Measurements from ENCODE around the gene NDUFB10. TPM values are rescaled to one million over a fixed set of nuclear protein-coding genes. Genes with fewer than 3 reads are reported as not detected.

Gene NDUFB10
- total RNA-seq, 1 experiment from 2014 or later, result 190 TPM

DNA sequence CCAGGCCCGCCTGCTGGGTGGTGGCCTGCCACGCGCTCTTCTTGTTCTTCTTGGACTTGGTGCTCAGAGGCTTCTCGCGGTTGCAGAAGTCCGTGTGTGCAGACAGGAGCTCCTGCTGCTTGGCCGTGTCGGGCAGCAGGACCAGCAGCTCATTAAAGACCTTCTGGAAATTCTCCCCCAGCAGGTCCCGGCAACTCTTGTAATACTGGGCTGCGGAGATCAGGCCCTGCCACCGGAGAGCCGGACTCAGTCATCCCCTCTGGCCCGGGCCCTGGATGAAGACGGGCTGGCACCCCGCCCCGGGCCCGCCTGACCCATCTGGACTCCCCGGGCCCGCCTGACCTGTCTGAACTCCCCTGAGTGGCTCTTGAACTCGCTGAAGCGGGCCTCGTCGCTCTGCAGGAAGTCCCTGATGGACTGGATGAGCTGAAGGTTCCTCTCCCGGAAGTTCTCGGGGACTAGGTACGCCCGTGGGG lies 39.1 kb downstream of the NDUFB10 start:
- no peak overlapping the region for H3K4me2 ChIP-seq
- H3F3A ChIP-seq (ENCODE audit: insufficient read depth, low read depth), result peaks cover 31% of the 10 kb centered on the region
- H3K9me2 ChIP-seq (ENCODE audit: insufficient read depth), result no peaks in the 10 kb centered on the region
- no peak overlapping the region for H3K4me3 ChIP-seq
- H3K27ac ChIP-seq, result no peak overlapping the region
- no peak for DNase-seq
- H4K20me1 ChIP-seq (ENCODE audit: insufficient read depth), result peaks cover 6% of the 10 kb centered on the region; the same call in 1 of the 2 replicates
- H3K4me1 ChIP-seq (replicated peaks; ENCODE audit: insufficient read depth), result peaks cover 16% of the 10 kb centered on the region
- BruUV-seq (replicated peaks), result no TSS peak
- ChIA-PET CTCF (no interaction called here), POLR2A (ENCODE audit: unreplicated experiment) (no interaction called here)
- no peaks in the 10 kb centered on the region for H3K27me3 ChIP-seq (ENCODE audit: insufficient read depth, low read depth)
- H3K36me3 ChIP-seq (ENCODE audit: low read depth), result 0 out of 2 replicates have a peak, but pooled peaks cover 3% of the 10 kb centered on the region
- TF ChIP-seq EZH2 (IDR thresholded peaks at IDR 0.05; ENCODE audit: low read depth), result no peak
- TF ChIP-seq, protein P1, sequence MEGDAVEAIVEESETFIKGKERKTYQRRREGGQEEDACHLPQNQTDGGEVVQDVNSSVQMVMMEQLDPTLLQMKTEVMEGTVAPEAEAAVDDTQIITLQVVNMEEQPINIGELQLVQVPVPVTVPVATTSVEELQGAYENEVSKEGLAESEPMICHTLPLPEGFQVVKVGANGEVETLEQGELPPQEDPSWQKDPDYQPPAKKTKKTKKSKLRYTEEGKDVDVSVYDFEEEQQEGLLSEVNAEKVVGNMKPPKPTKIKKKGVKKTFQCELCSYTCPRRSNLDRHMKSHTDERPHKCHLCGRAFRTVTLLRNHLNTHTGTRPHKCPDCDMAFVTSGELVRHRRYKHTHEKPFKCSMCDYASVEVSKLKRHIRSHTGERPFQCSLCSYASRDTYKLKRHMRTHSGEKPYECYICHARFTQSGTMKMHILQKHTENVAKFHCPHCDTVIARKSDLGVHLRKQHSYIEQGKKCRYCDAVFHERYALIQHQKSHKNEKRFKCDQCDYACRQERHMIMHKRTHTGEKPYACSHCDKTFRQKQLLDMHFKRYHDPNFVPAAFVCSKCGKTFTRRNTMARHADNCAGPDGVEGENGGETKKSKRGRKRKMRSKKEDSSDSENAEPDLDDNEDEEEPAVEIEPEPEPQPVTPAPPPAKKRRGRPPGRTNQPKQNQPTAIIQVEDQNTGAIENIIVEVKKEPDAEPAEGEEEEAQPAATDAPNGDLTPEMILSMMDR (conservative IDR thresholded peaks at IDR 0.05), result no peak
- intact Hi-C loops (cut with micrococcal nuclease; ENCODE audit: unreplicated experiment), result no loop called here
- no peaks in the 10 kb centered on the region for H3K9me3 ChIP-seq (ENCODE audit: insufficient read depth, low read depth)
- H2AFZ ChIP-seq, result no peak overlapping the region
- 0 out of 2 replicates have a peak, but pooled peaks cover 2% of the 10 kb centered on the region for H3K79me2 ChIP-seq (ENCODE audit: low read depth)

DNA sequence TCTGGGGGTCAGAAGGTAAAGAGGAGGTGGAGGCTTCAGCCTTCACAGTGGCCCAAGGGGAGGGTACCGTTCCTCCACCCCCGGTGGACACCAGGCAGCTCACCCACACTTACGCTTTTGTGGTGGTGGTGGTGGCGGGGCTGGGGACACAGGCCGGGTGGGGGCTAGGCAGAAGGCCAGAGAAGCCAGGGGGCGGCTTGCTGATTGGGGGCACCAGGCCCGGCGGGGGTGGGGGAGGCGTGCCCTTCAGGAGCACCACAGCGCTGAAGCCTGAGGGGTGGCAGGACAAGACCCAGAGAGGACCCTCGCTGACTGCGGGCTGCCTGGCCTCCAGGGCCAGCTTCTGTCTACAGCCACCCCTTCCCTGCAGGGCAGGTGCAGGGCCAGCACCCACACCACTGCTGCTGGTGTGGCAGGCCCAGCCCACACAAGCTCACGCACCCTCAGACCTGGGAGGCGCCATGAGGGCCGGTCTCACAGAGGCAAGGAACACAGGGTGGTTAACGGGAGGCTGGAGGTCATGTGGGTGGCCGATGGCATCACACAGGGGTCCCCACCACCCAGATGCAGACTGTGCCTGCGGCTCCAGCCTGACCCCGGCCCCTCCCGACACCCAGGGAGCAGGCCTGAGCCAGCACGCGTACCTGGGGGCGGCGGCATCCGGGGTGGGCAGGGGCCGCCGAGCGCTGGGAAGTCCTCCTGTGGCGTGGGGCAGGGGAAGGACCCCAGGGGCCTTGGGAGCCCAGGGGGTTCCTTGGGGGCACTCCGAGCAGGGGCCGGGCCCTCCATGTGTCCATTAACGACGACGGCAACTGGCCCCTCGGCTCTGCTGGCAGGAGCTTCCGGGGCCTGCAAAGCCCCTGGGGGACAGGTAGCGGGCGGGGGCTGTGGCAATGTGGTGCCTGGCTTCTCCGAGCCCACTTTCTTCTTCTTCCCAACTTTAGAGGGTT lies 39.8 kb downstream of the NDUFB10 start:
- no peak for TF ChIP-seq EZH2 (IDR thresholded peaks at IDR 0.05; ENCODE audit: low read depth)
- TF ChIP-seq, protein P1 (conservative IDR thresholded peaks at IDR 0.05), result no peak

GRCh38 chr16:1999866-2000514 lies 40.7 kb downstream of the NDUFB10 start:
- H3F3A ChIP-seq (ENCODE audit: insufficient read depth, low read depth), result peaks cover 18% of the 10 kb centered on the region
- H3K4me3 ChIP-seq, result no peak overlapping the region
- H3K36me3 ChIP-seq (ENCODE audit: low read depth), result 0 out of 2 replicates have a peak, but pooled peaks cover 5% of the 10 kb centered on the region
- H3K27ac ChIP-seq, result no peak overlapping the region
- H3K9me2 ChIP-seq (ENCODE audit: insufficient read depth), result no peaks in the 10 kb centered on the region
- peaks cover 18% of the 10 kb centered on the region; the same call in 1 of the 2 replicates for H3K79me2 ChIP-seq (ENCODE audit: low read depth)
- H2AFZ ChIP-seq, result no peak overlapping the region
- ChIA-PET POLR2A (ENCODE audit: unreplicated experiment) (no interaction called here), CTCF (no interaction called here)
- H3K9me3 ChIP-seq (ENCODE audit: insufficient read depth, low read depth), result no peaks in the 10 kb centered on the region
- TF ChIP-seq, protein P1 (conservative IDR thresholded peaks at IDR 0.05), result no peak
- TF ChIP-seq EZH2 (IDR thresholded peaks at IDR 0.05; ENCODE audit: low read depth), result no peak
- H3K4me1 ChIP-seq (replicated peaks; ENCODE audit: insufficient read depth), result peaks cover 6% of the 10 kb centered on the region; the same call in 1 of the 2 replicates
- intact Hi-C loops (cut with micrococcal nuclease; ENCODE audit: unreplicated experiment), result loop anchor here (10.0 kb wide), 1 partner anchor 255 kb away; the partner anchor contains the start of gene ECI1
- BruUV-seq (replicated peaks), result no TSS peak
- H4K20me1 ChIP-seq (ENCODE audit: insufficient read depth), result peaks cover 21% of the 10 kb centered on the region
- DNase-seq, result no peak
- no peaks in the 10 kb centered on the region for H3K27me3 ChIP-seq (ENCODE audit: insufficient read depth, low read depth)
- no peak overlapping the region for H3K4me2 ChIP-seq

More for the DNA sequence above, 39.8 kb downstream of the NDUFB10 start:
- Histone ChIP-seq H2AFZ (no peak overlapping the region), H3K9me2 (ENCODE audit: insufficient read depth) (no peaks in the 10 kb centered on the region), H3K9me3 (ENCODE audit: insufficient read depth, low read depth) (no peaks in the 10 kb centered on the region), H3K27ac (no peak overlapping the region), H3F3A (ENCODE audit: insufficient read depth, low read depth) (peaks cover 24% of the 10 kb centered on the region), H4K20me1 (ENCODE audit: insufficient read depth) (peaks cover 14% of the 10 kb centered on the region), H3K4me2 (no peak overlapping the region), H3K79me2 (ENCODE audit: low read depth) (peaks cover 9% of the 10 kb centered on the region; the same call in 1 of the 2 replicates), H3K4me3 (no peak overlapping the region), H3K4me1 (replicated peaks; ENCODE audit: insufficient read depth) (peaks cover 8% of the 10 kb centered on the region), H3K36me3 (ENCODE audit: low read depth) (0 out of 2 replicates have a peak, but pooled peaks cover 5% of the 10 kb centered on the region), H3K27me3 (ENCODE audit: insufficient read depth, low read depth) (no peaks in the 10 kb centered on the region)
- CTCF ChIA-PET, result no interaction called here
- POLR2A ChIA-PET (ENCODE audit: unreplicated experiment), result no interaction called here
- BruUV-seq (replicated peaks), result no TSS peak
- intact Hi-C loops (cut with micrococcal nuclease; ENCODE audit: unreplicated experiment), result no loop called here
- no peak for DNase-seq
